ENCODE results near the gene SLC4A7. TPM values are rescaled to one million over a fixed set of nuclear protein-coding genes. Genes with fewer than 3 reads are reported as not detected.
"Not testable (repeated sequence)": the region's sequence is repeated elsewhere in the genome, so short reads cannot be mapped to it uniquely, and the experiment has no call there.

The SLC4A7 gene
- polyA plus RNA-seq, 6 donors from 2014 or later, result 3.8 to 21.0 (median 12.2) TPM

- ATAC-seq (ENCODE audit: low read depth in 2 of 2); H3K27ac Mint-ChIP-seq; DNase-seq; H3K4me1 Mint-ChIP-seq; H3K4me3 Mint-ChIP-seq; H3K27me3 Mint-ChIP-seq: not testable (repeated sequence)
- Mint-ChIP-seq H3K9me3 (peaks cover 0 to 13% (median 6%) of the 10 kb centered on the region in 7 donors), H3K36me3 (peaks cover 7 to 12% of the 10 kb centered on the region in 2 donors)
These were observed 155.0 kb downstream of the SLC4A7 start for GRCh38 chr3:27328982-27329762.

- Mint-ChIP-seq H3K27ac (no peak overlapping the region), H3K4me1 (no peaks in the 10 kb centered on the region), H3K9me3 (peaks cover 0 to 13% (median 6%) of the 10 kb centered on the region in 7 donors), H3K36me3 (peaks cover 7 to 12% of the 10 kb centered on the region in 2 donors), H3K27me3 (no peaks in the 10 kb centered on the region), H3K4me3 (no peak overlapping the region)
- no peak for ATAC-seq (ENCODE audit: low read depth in 2 of 2)
- no peak for DNase-seq
These were observed 157.3 kb downstream of the SLC4A7 start for GRCh38 chr3:27326629-27327545.

GRCh38 chr3:27326202-27326601, 158.0 kb downstream of the SLC4A7 start:
- H3K4me3 Mint-ChIP-seq, result no peak overlapping the region
- peaks cover 7 to 12% of the 10 kb centered on the region in 2 donors for H3K36me3 Mint-ChIP-seq
- ATAC-seq (ENCODE audit: low read depth in 2 of 2), result no peak
- H3K27ac Mint-ChIP-seq, result no peak overlapping the region
- H3K27me3 Mint-ChIP-seq, result no peaks in the 10 kb centered on the region
- H3K9me3 Mint-ChIP-seq, result peaks cover 0 to 13% (median 6%) of the 10 kb centered on the region in 7 donors
- DNase-seq, result no peak
- no peaks in the 10 kb centered on the region for H3K4me1 Mint-ChIP-seq

- H3K9me3 Mint-ChIP-seq, result peaks cover 0 to 13% (median 6%) of the 10 kb centered on the region in 7 donors
- H3K27me3 Mint-ChIP-seq, result no peaks in the 10 kb centered on the region
- DNase-seq (no peak), ATAC-seq (ENCODE audit: low read depth in 2 of 2) (no peak)
- H3K27ac Mint-ChIP-seq, result no peak overlapping the region
- peaks cover 7 to 12% of the 10 kb centered on the region in 2 donors for H3K36me3 Mint-ChIP-seq
- H3K4me3 Mint-ChIP-seq, result no peak overlapping the region
- no peaks in the 10 kb centered on the region for H3K4me1 Mint-ChIP-seq
These were observed 158.8 kb downstream of the SLC4A7 start for GRCh38 chr3:27325419-27325818.

DNA sequence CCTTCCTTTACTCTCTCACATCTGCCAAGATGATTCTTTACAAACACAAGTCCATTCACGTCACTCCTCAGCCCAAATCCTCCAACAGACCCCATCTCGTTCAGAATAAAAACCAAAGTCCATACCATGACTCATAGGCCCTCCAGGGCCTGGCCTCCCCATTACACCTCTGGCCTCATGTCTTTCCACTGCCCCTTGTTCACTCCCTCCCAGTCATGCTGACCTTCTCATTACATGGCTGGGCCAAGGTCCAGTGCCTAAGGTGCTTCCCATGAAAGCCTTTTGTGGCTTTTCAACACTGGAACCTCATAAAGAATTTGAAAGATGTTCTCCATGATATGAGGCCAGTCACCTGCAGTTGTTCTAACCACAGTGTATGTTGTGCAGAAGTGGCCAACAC, 159.5 kb downstream of the SLC4A7 start:
- DNase-seq, result no peak
- H3K36me3 Mint-ChIP-seq, result peaks cover 7 to 12% of the 10 kb centered on the region in 2 donors
- H3K27me3 Mint-ChIP-seq, result no peaks in the 10 kb centered on the region
- H3K27ac Mint-ChIP-seq, result peak overlapping the region in 3 of 6 donors; percentile 0 to 35 (median 14)
- no peak for ATAC-seq (ENCODE audit: low read depth in 2 of 2)
- no peak overlapping the region for H3K4me3 Mint-ChIP-seq
- H3K4me1 Mint-ChIP-seq, result no peaks in the 10 kb centered on the region
- peaks cover 0 to 13% (median 6%) of the 10 kb centered on the region in 7 donors for H3K9me3 Mint-ChIP-seq

DNA sequence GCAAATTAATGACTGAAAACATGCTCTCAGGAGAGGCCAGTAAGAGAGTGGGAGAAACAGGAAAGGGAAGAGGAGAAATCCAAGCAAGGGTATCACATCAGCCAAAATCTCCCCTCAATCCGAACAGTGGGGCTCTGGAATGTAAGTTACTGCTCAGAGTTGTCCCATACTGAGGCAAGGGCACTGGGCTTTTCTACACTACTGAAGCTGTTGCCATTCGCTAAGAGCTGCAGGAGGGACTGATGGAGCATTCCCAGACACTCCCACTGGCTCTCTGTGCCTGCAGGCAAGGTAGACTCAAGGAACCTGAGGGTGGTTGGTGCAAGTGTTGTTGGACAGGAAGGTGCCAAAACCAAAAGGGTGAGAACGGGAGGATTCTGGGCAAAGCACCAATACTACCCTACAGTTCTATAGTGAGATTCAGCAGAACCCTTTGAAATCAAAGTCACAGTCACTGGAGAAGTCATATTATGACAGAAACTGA, 161.1 kb downstream of the SLC4A7 start:
- no peaks in the 10 kb centered on the region for H3K27me3 Mint-ChIP-seq
- no peaks in the 10 kb centered on the region for H3K4me1 Mint-ChIP-seq
- no peak for ATAC-seq (ENCODE audit: low read depth in 2 of 2)
- peaks cover under 1 to 2% of the 10 kb centered on the region in 2 donors for H3K36me3 Mint-ChIP-seq
- peaks cover 0 to 2% (median under 1%) of the 10 kb centered on the region in 7 donors for H3K9me3 Mint-ChIP-seq
- H3K27ac Mint-ChIP-seq, result no peak overlapping the region
- no peak for DNase-seq
- no peak overlapping the region for H3K4me3 Mint-ChIP-seq

Other genes starting within 250 kb of the SLC4A7 start
- gene NEK10, start 115.0 kb downstream of the SLC4A7 start, polyA plus RNA-seq (ENCODE audit: low read depth in 6 of 6), result under 1 TPM in 1 of 6 donors, not detected in 5; 0.35 TPM
- under 1 TPM in 3 of 6 donors, not detected in 3; 0.27 to 0.40 (median 0.28) TPM for gene EOMES, start 237.9 kb upstream of the SLC4A7 start, polyA plus RNA-seq (ENCODE audit: low read depth in 6 of 6)